Bronchial epithelial cell (primary cell): ENCODE results near the gene NAT14. TPM values are rescaled to one million over a fixed set of nuclear protein-coding genes. Genes with fewer than 3 reads are reported as not detected.
"Not testable (repeated sequence)": the region's sequence is repeated elsewhere in the genome, so short reads cannot be mapped to it uniquely, and the experiment has no call there.

Experiments
- DNase-seq: peaks from one replicate; pipeline ENCODE4 v3.0.0-alpha.2; 2010; ENCODE audit warnings: low read depth
- FAIRE-seq: peaks from 2 replicates; lab custom pipeline; 2011; peaks lifted over from hg19 to GRCh38; lab: Jason Lieb, UNC
- H3K27me3 ChIP-seq: 2 replicates; pipeline ENCODE4 v1.5.1; 2011; ENCODE audit warnings: low read length; ENCODE audit not compliant: control insufficient read depth, insufficient read depth
- H3K36me3 ChIP-seq: 2 replicates; pipeline ENCODE4 v1.5.1; 2011; ENCODE audit warnings: low read length; ENCODE audit not compliant: control insufficient read depth, insufficient read depth
- H3K4me3 ChIP-seq: 2 replicates; pipeline ENCODE4 v1.5.1; 2011; ENCODE audit warnings: mild to moderate bottlenecking, low read depth, low read length, control low read depth
- total RNA-seq: library from RNA; depleted of rRNA; stranded (reverse); fragments of >200 nt; gene quantifications from 2 replicates; pipeline ENCODE4 v1.2.1, GENCODE V29; 2014
- TF ChIP-seq, protein P1 (sequence below): IDR thresholded peaks from 2 replicates; pipeline ENCODE4 v1.5.1; 2011; ENCODE audit warnings: mild to moderate bottlenecking, moderate library complexity, low read length, control low read depth, inconsistent platforms; ENCODE audit not compliant: insufficient read depth, severe bottlenecking

NAT14 gene
- total RNA-seq, 1 donor from 2014 or later = 2.4 TPM

DNA sequence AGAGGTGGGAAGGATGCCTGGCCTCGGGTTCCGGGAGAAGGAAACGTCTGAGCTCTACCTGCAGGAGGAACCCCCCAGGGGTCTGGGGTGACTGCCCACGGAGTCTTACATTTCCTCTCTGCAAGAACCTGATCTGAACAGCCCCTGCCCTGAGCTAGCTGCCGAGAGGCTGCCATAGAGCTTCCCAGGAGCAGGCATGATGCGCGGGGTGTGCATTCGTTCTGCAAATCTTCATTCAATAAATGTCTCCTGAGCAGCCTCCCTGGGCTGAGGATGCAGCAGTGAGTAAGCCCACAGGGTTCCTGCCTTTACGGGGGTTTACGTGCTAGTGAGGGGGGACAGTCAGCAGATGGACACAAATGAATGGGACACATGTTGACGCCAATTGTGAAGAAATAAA, 40.3 kb upstream of the NAT14 start:
- Histone ChIP-seq H3K36me3 (no peaks in the 10 kb centered on the region), H3K4me3 (no peak overlapping the region), H3K27me3 (peaks cover 32% of the 10 kb centered on the region)
- TF ChIP-seq, protein P1, sequence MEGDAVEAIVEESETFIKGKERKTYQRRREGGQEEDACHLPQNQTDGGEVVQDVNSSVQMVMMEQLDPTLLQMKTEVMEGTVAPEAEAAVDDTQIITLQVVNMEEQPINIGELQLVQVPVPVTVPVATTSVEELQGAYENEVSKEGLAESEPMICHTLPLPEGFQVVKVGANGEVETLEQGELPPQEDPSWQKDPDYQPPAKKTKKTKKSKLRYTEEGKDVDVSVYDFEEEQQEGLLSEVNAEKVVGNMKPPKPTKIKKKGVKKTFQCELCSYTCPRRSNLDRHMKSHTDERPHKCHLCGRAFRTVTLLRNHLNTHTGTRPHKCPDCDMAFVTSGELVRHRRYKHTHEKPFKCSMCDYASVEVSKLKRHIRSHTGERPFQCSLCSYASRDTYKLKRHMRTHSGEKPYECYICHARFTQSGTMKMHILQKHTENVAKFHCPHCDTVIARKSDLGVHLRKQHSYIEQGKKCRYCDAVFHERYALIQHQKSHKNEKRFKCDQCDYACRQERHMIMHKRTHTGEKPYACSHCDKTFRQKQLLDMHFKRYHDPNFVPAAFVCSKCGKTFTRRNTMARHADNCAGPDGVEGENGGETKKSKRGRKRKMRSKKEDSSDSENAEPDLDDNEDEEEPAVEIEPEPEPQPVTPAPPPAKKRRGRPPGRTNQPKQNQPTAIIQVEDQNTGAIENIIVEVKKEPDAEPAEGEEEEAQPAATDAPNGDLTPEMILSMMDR = no peak
- FAIRE-seq = no peak
- DNase-seq = no peak

DNA sequence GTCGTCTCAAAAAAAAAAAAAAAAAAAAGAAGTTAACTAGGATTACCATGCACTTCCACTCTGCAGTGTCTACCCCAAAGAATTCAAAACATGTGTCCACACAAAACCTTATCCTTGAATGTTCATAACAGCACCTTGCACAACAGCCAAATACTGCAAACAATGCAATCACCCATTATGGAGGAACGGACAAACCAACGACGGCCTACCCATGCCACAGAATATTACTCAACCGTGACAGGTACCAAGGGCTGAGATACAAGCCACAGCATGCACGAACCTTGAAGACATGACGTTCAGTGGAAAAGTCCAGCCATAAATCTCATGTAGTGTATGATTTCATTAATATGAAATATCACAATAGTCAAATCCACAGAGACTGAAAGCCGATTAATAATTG, 38.9 kb upstream of the NAT14 start:
- Histone ChIP-seq H3K36me3 (no peaks in the 10 kb centered on the region), H3K27me3 (peaks cover 28% of the 10 kb centered on the region), H3K4me3 (no peak overlapping the region)
- DNase-seq (peak; percentile 98), FAIRE-seq (no peak)
- TF ChIP-seq, protein P1 = no peak

DNA sequence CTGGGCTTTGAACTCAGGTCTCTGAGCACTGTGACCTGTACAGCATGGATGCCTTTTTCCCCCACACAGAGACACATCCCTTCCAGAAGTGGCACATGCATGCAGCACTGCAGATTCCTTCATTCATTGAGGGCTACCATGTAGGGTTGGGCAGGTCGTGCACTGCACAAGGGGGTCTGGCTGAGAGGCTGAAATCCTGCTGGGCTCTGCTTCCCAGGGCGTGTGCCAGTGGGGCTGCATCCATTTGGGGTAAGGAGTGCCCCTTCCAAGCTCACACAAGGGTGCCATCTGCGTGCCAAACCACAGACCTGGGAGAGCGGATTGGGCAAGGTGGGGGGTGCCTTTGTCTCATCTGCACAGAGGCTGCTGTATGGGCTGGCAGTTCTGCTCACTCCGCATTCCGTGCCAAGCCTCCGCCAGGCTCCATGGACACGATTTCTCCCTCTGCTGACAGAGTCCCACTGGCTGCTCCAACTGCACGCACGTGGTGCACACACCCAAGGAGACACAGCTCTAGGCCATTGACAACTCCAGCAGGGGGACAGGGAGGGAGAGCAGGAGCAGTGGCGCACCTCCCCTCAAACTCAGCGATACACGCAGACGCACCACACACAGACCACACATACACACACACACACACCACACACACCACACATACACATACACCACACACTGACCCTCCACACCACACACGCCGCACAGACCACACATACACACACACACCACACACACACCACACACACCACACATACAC, 37.4 kb upstream of the NAT14 start:
- peak; percentile 89 for FAIRE-seq
- peaks cover 25% of the 10 kb centered on the region for H3K27me3 ChIP-seq
- DNase-seq = peak; percentile 50

DNA sequence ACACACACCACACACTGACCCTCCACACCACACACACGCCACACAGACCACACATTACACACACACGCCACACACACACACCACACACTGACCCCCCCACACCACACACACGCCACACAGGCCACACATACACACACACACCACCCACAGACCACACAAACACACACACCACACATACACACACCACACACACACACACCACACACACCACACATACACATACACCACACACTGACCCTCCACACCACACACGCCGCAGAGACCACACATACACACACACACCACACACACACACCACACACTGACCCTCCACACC, 36.9 kb upstream of the NAT14 start:
- FAIRE-seq, H3K36me3 ChIP-seq, H3K4me3 ChIP-seq, DNase-seq: not testable (repeated sequence)
- H3K27me3 ChIP-seq = peaks cover 24% of the 10 kb centered on the region

More for the DNA sequence above, 37.4 kb upstream of the NAT14 start:
- TF ChIP-seq, protein P1 = peak; percentile 15
- Histone ChIP-seq H3K36me3 (no peaks in the 10 kb centered on the region), H3K4me3 (no peak overlapping the region)

DNA sequence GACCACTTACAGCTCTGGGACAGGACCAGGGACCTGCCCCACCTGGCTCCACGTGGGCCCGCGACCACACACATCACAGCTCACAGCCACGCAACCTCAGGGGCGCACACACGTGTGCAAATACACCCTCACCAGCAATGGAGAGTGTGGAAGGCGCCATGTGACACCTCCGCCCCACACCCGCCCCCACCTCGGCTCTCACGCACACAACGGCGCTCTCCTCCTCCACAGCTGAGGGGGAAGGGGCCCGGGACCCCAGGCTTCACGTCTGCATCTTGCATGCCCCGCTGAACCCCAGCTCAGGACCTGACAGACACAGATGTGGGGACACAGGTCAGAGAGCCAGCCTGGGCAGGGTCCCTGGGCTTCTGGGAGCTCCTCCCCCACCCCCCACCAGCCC, 35.5 kb upstream of the NAT14 start:
- TF ChIP-seq, protein P1 = no peak
- Histone ChIP-seq H3K36me3 (no peaks in the 10 kb centered on the region), H3K4me3 (no peak overlapping the region), H3K27me3 (peaks cover 15% of the 10 kb centered on the region)
- FAIRE-seq (no peak), DNase-seq (no peak)

DNA sequence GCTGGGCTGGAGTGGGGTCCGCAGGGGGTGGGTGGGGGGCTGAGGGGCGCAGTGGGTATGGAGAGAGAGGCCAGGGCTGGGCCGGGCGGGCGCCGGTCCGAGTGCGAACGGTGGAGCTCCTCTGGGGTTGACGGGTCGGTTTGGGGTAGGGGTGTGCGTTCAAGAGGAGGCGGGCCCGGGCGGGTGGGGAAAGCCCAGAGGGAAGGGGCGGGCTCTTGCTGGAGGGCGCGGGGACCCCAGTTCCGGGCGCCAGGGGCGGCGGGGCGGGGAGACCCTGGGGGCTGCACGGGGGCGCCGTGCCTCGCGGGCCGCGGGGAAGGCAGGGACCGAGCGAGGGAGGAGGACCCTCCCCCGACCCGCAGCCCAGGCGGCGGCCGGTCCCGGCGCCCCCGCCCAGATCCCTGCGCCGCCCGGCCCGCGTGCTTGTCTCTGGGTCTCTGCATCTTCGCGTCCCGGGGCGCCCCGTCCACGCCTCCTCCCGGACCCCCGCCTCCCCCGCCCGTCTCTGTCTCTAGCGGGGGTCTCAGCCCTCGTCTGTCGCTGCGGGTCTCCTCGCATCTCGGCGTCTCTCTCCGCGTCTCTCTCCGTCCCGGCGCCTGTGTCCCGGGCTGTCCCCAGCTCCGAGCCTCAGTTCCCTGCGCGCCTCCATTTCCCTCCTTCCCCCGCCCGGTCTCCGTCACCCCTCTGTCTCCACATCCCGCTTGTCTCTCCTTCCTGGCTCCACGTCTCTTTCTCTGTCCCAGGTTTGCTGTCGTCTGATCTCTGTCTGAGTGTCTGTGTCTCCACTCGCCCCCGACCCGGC, 33.6 kb upstream of the NAT14 start:
- no peak for FAIRE-seq
- H3K36me3 ChIP-seq = no peaks in the 10 kb centered on the region
- H3K4me3 ChIP-seq = no peak overlapping the region
- TF ChIP-seq, protein P1 = no peak
- H3K27me3 ChIP-seq = peaks cover 13% of the 10 kb centered on the region
- no peak for DNase-seq
